Left lung (tissue), 10 donors: ENCODE data around the gene LEMD2. TPM values are rescaled to one million over a fixed set of nuclear protein-coding genes. Genes with fewer than 3 reads are reported as not detected.
A peak's percentile ranks its signal among the peaks of the same experiment; 100 is the strongest.

Experiments used
- ATAC-seq: fragments of 200-7000 bp; cut with Tn5 transposase; one replicate; pipeline ENCODE4 v1.9.1; 2020; ENCODE audit warnings: moderate library complexity
- DNase-seq, 4 donors: peaks; one replicate each; pipeline ENCODE4 v3.0.0-alpha.2; 2013 to 2020
- H3K27ac ChIP-seq, 2 donors: fragments of 200-600 bp; sonication (generic) in 1 of 2; one replicate each; pipeline versions ENCODE4 v1.5.0 to v1.8.0; 2020 to 2021
- H3K27me3 ChIP-seq, 2 donors: fragments of 200-600 bp; sonication (generic) in 1 of 2; one replicate each; pipeline versions ENCODE4 v1.5.0 to v1.8.0; 2020 to 2021
- H3K36me3 ChIP-seq, 2 donors: fragments of 200-600 bp; sonication (generic) in 1 of 2; one replicate each; pipeline versions ENCODE4 v1.5.0 to v1.8.0; 2020 to 2021
- H3K4me1 ChIP-seq, 2 donors: fragments of 200-600 bp; one replicate each; pipeline ENCODE4 v1.8.0; 2021
- H3K4me3 ChIP-seq, 2 donors: fragments of 200-600 bp; sonication (generic) in 1 of 2; one replicate each; pipeline versions ENCODE4 v1.5.0 to v1.8.0; 2020 to 2021; ENCODE audit warnings: mild to moderate bottlenecking in 1 of 2
- H3K9me3 ChIP-seq, 2 donors: fragments of 200-600 bp; sonication (generic) in 1 of 2; one replicate each; pipeline versions ENCODE4 v1.5.0 to v1.8.0; 2020 to 2021
- intact Hi-C, 2 donors: fragments of 100-400 bp; cut with DNase I; formaldehyde crosslinking; loops; one replicate each; pipeline versions ENCODE4 v1.11.2 to v1.14.2; 2022
- polyA plus RNA-seq, 6 donors: library from polyadenylated mRNA; unstranded; fragments of 120-200 nt; gene quantifications; one replicate each; pipeline ENCODE4 v1.2.1, GENCODE V29; 2013; ENCODE audit not compliant: insufficient read length in 6 of 6
- total RNA-seq, 2 donors: library from RNA; stranded (reverse); fragmentation: NEBNext Ultra II Directional; extraction: Animal tissue kit (Norgen Biotek cat#: 25700); gene quantifications; one replicate each; pipeline ENCODE4 v1.2.1, GENCODE V29; 2021
- TF ChIP-seq, protein P1 (sequence below), 2 donors: fragments of 200-600 bp; sonication (generic) in 1 of 2; IDR thresholded peaks; one replicate each; pipeline versions ENCODE4 v1.5.0 to v1.8.0; 2021; ENCODE audit warnings: antibody characterized with exemption in 2 of 2
- donor health status: DM: no; HTN: yes; CAD: no.
- donor health status: DM: no; HTN: no; CAD: no.

Gene LEMD2
- total and polyA plus RNA-seq, 8 donors = 47.9 to 80.7 (median 69.6) TPM

- H3K9me3 ChIP-seq = no peaks in the 10 kb centered on the region
- H3K27ac ChIP-seq = peak overlapping the region; percentile 45 to 63
- peak; percentile 71 to 94 (median 90) for DNase-seq
Observed at GRCh38 chr6:33771146-33772081, 17.5 kb downstream of the LEMD2 start.

GRCh38 chr6:33770833-33771145 lies 18.1 kb downstream of the LEMD2 start:
- Histone ChIP-seq H3K4me1 (peaks cover 6 to 38% of the 10 kb centered on the region in 2 donors), H3K27me3 (peaks cover 0 to 5% of the 10 kb centered on the region in 2 donors), H3K4me3 (no peak overlapping the region), H3K9me3 (no peaks in the 10 kb centered on the region), H3K36me3 (peaks cover 0 to 42% of the 10 kb centered on the region in 2 donors), H3K27ac (peak overlapping the region; percentile 45 to 63)
- TF ChIP-seq, protein P1, sequence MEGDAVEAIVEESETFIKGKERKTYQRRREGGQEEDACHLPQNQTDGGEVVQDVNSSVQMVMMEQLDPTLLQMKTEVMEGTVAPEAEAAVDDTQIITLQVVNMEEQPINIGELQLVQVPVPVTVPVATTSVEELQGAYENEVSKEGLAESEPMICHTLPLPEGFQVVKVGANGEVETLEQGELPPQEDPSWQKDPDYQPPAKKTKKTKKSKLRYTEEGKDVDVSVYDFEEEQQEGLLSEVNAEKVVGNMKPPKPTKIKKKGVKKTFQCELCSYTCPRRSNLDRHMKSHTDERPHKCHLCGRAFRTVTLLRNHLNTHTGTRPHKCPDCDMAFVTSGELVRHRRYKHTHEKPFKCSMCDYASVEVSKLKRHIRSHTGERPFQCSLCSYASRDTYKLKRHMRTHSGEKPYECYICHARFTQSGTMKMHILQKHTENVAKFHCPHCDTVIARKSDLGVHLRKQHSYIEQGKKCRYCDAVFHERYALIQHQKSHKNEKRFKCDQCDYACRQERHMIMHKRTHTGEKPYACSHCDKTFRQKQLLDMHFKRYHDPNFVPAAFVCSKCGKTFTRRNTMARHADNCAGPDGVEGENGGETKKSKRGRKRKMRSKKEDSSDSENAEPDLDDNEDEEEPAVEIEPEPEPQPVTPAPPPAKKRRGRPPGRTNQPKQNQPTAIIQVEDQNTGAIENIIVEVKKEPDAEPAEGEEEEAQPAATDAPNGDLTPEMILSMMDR (IDR thresholded peaks at IDR 0.05) = no peak
- intact Hi-C loops = loop anchor here in 1 of 2 donors (5.0 to 10.0 kb wide), 2 partner anchors 254 to 382 kb away; no protein-coding TSS in a partner anchor
- DNase-seq = no peak
- peak; percentile 2 for ATAC-seq

More at GRCh38 chr6:33771146-33772081, 17.5 kb downstream of the LEMD2 start:
- peaks cover 0 to 48% of the 10 kb centered on the region in 2 donors for H3K36me3 ChIP-seq
- intact Hi-C loops = loop anchor here in 1 of 2 donors (5.0 to 10.0 kb wide), 2 partner anchors 253 to 381 kb away; no protein-coding TSS in a partner anchor
- peak; percentile 91 for ATAC-seq
- peaks cover 6 to 38% of the 10 kb centered on the region in 2 donors for H3K4me1 ChIP-seq
- TF ChIP-seq, protein P1 (IDR thresholded peaks at IDR 0.05) = peak; percentile 92 to 97
- no peak overlapping the region for H3K4me3 ChIP-seq
- peaks cover 0 to 5% of the 10 kb centered on the region in 2 donors for H3K27me3 ChIP-seq

GRCh38 chr6:33770124-33770832 lies 18.7 kb downstream of the LEMD2 start:
- TF ChIP-seq, protein P1 (IDR thresholded peaks at IDR 0.05) = no peak
- H3K4me1 ChIP-seq = peaks cover 6 to 38% of the 10 kb centered on the region in 2 donors
- H3K27me3 ChIP-seq = peaks cover 0 to 5% of the 10 kb centered on the region in 2 donors
- intact Hi-C loops = loop anchor here in 1 of 2 donors (5.0 to 10.0 kb wide), 2 partner anchors 255 to 382 kb away; no protein-coding TSS in a partner anchor
- no peak overlapping the region for H3K4me3 ChIP-seq
- no peaks in the 10 kb centered on the region for H3K9me3 ChIP-seq
- ATAC-seq (no peak), DNase-seq (peak in 1 of 4 donors; percentile 20)
- H3K36me3 ChIP-seq = peaks cover 0 to 37% of the 10 kb centered on the region in 2 donors
- peak overlapping the region in 1 of 2 donors; percentile 63 for H3K27ac ChIP-seq

- Histone ChIP-seq H3K4me3 (no peak overlapping the region), H3K9me3 (no peaks in the 10 kb centered on the region), H3K27ac (no peak overlapping the region), H3K36me3 (peaks cover 0 to 27% of the 10 kb centered on the region in 2 donors), H3K4me1 (peaks cover 6 to 38% of the 10 kb centered on the region in 2 donors), H3K27me3 (peaks cover 0 to 5% of the 10 kb centered on the region in 2 donors)
- TF ChIP-seq, protein P1 (IDR thresholded peaks at IDR 0.05) = no peak
- ATAC-seq (no peak), DNase-seq (peak in 1 of 4 donors; percentile 22)
- intact Hi-C loops = no loop called here
Observed at GRCh38 chr6:33769248-33769821, 19.6 kb downstream of the LEMD2 start.
